ENCODE data around the gene MED27.
"Not testable (repeated sequence)": the region's sequence is repeated elsewhere in the genome, so short reads cannot be mapped to it uniquely, and the experiment has no call there.

MED27 gene

GRCh38 chr9:132075853-132076252, 3.8 kb downstream of the MED27 start:
- DNase-seq = no peak

DNA sequence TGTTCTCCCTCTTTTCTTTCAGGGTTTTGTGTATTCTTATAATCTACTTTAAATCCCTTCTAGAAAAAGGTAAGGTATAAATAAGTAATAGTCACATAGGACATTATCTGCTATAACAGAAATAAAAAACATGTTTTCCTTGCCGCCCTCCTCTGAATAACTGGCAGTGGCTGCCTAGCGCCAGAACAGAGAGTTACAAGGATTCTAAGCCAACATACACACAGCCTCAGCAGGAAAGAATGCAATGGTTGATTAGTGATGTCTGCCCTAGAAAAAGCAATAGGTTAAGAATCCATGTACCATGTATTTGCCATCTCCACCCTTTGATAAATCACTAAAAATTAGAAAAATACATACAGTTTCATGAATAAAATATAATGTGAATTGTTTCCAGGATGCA, 4.9 kb downstream of the MED27 start:
- DNase-seq = no peak

GRCh38 chr9:132071847-132072507, 7.7 kb downstream of the MED27 start:
- DNase-seq = no peak

GRCh38 chr9:132069046-132069898, 10.4 kb downstream of the MED27 start:
- DNase-seq = peak; percentile 53

- no peak for DNase-seq
These were observed 11.1 kb downstream of the MED27 start for GRCh38 chr9:132068605-132069004.

DNA sequence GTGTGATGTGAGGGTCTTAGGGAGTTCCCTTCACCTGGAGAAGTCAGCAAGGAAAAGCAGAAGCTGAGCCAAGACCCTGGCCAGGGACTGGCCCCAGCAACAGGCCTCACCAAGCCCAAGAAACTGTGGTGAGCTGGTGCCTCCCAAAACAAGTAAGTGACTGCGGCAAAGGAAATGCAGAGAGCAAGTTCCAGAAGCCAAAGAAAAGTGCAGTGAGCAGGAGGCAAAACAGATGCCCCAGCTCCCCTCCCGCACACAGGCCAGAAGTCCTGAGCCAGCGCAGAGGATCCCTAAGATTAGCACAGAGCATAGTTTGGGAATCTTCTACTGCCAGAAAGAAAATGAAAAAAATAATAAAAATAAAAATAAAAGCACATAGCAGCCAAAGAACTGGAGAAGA, 13.2 kb downstream of the MED27 start:
- no peak for DNase-seq

GRCh38 chr9:132066057-132066456, 13.6 kb downstream of the MED27 start:
- no peak for DNase-seq

GRCh38 chr9:132063281-132063680, 16.4 kb downstream of the MED27 start:
- DNase-seq = no peak

DNA sequence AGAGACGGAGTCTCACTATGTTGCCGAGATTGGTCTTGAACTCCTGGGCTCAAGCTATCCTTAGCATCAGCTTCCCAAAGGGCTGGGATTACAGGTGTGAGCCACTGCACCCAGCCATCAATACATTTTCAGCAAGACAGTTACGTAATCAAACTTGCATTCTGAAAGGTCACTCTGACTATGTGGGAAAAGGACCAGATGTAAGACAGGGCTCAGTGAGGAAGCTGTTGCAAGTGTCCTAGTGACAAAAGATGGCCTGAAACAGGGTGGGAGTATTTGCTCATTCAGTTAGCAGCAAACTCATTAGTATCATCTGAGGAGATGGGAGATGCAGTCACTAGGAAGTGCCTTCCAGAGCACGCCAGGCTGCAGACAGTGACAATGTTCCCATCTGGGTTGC, 16.9 kb downstream of the MED27 start:
- no peak for DNase-seq

DNA sequence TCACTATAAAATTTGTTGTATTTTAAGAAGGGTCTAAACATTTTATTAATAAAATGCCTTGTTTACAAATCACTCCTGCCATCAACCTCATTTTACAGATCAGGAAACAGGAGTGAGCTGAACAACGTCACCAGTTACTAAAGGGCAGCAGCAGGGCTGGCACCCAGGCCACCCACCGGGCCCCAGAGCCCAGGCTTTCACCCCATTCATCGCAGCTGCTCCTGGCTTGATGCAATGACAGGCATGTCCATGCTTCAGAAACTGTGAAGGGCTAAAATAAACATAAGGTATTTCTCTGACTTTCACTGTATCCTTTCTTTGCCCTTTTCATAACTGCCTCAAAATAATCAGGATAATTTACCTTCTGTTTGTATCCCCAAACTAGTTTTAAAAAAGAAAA, 18.1 kb downstream of the MED27 start:
- no peak for DNase-seq

DNA sequence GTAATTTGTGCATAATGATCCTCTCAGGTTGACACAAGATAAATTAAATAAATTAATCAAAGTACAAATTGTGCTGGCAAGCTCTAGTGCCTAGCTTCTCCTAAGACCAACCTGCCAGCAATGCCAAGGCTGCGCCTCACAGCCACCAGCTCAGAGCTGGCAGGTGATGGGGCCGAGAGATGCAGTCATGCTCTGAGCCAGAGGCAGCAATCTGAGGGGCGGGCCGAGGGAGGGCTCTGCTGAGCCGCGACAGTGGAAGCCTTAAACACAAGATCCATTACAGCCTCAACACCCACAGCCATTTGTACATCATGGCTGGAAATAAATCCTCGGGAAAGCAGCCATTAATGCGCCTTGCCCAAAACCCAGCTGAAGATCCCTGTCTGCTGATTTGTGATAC, 20.3 kb downstream of the MED27 start:
- DNase-seq = peak; percentile 84

DNA sequence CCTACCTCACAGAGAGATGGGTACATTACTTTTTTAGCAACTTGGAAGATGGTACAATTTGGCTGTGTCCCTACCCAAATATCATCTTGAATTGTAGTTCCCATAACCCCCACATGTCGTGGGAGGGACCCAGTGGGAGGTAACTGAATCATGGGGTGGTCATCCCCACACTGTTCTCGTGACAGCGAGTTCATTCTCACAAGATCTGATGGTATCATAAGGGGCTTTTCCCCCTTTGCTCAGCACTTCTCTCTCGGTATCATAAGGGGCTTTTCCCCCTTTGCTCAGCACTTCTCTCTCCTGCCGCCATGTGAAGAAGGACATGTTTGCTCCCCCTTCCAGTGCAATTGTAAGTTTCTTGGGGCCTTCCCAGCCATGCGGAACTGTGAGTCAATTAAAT, 21.4 kb downstream of the MED27 start:
- DNase-seq = not testable (repeated sequence)

- DNase-seq = no peak
These were observed 22.7 kb downstream of the MED27 start for GRCh38 chr9:132056717-132057560.

GRCh38 chr9:132055756-132056155, 23.9 kb downstream of the MED27 start:
- peak; percentile 11 for DNase-seq

- DNase-seq = no peak
These were observed 25.6 kb downstream of the MED27 start for GRCh38 chr9:132054024-132054423.

- no peak for DNase-seq
These were observed 29.8 kb downstream of the MED27 start for GRCh38 chr9:132049900-132050299.

DNA sequence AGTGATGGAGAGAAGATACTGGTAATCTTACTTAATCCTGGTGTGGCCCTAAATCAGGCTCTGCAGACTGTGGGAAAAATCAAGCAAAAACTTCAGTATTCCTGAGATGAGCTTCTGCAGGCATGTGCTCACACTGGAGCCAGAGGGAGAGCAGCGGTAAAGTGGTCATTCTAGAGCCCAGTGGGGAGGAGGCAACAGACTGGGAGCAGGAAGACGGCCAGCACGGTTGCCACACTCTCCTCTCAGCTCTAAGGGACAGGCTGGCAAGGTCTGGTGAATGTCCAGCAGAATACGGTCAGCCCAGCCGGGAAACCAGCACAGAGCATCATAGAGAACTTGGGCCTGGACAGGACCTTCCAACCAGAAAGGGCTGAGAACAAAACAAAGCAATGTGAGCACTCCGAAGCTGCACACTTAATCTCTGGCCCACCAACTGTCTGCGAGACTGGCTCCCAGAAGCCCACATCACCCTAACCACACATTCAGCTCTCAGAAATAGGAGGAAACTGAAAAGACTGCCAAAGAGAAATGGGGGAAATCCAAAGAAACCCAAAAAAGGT, 30.3 kb downstream of the MED27 start:
- no peak for DNase-seq

DNA sequence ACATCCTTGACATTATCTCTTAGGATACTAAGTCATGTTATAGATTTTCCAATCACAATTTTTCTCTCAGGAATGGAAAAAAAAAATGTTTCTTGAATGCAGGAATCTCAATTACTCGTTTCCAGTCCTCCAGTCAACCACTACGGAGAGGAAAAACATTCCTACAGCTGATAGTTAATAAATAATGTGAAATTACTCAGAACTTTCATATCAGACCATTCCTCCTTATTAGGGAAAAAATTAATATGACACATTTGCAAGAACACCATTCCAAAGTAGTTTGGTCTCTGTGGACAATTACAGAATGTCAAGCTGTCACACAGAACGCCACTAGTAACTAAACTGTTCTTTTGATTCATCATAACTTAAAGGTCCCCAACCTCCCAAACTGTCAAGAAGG, 31.5 kb downstream of the MED27 start:
- no peak for DNase-seq

DNA sequence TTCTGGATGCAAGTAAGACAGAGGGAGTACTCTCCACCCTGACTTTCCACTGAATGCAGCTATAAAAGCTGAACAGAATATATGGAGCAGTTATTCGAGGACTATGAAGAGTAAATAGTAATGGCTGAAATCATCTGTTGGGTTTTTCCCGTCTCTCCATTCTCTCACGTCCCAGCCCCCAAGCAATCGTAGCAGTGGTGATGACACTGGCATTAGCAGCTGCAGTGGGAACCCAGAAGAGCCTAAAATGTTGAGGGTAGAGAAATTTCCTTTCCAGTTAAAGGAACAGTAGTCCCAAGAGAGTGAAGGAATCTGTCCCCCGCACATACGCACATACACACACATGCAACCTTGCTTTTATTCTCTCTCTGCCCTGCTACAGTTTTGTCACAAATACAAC, 33.2 kb downstream of the MED27 start:
- no peak for DNase-seq

DNA sequence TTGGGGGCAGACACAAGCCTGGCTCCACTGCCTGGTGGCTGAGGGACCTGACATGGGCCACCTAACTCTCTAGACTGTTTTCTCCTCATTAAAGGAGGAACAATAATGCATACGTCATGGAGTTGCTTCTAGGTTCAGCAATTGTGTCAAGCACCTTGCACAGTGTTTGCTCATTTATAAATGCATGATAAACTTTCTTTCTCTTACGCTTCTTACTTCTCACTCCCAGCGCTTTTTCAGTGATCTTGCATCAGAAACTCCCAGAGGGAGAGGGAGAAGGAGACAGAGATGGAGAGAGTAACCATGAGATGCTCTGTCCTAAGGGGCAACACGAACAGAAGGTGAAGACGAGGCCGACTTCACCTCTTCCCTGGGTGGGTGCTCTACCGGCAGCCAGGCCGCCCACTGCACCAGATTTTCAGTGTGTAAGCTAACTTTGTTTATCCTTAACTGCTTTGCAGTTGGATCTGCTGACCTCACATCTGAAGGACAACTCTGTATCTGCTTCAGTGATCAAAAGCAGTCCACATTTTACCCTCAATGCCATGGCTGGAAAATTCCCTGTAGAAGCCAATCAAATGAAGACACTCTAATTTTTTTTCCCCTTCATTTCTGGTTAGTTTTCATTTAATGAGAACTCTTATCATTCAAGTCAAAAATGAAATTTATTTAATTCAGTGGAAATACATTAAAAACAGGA, 35.3 kb downstream of the MED27 start:
- no peak for DNase-seq

- DNase-seq = no peak
These were observed 36.0 kb downstream of the MED27 start for GRCh38 chr9:132043708-132044107.

GRCh38 chr9:132042324-132042723, 37.3 kb downstream of the MED27 start:
- DNase-seq = no peak

DNA sequence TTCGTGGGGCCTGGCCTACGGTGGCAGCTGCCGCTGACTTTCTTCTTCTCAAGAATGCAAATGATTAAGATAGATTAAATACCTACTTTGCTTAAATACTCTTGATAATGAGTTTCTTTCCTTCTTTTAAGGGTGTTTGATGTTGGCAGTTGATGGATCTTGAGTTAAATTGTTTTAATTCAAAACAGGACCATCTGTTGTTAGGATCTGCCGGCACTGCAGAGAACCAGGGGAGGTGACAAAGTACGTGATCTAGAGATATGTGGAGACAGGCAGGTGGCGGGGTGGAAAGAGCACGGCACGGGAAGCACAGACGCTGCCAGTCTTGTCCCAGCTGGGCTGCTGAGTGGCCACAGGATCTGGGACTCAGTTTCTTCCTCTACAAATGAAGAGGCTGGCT, 37.9 kb downstream of the MED27 start:
- no peak for DNase-seq

All from NCI-H1105 treated with DMSO at 0.1 percent for 48 hours (cell line).